ENCODE results near the gene MAPK9.

The MAPK9 gene

DNA sequence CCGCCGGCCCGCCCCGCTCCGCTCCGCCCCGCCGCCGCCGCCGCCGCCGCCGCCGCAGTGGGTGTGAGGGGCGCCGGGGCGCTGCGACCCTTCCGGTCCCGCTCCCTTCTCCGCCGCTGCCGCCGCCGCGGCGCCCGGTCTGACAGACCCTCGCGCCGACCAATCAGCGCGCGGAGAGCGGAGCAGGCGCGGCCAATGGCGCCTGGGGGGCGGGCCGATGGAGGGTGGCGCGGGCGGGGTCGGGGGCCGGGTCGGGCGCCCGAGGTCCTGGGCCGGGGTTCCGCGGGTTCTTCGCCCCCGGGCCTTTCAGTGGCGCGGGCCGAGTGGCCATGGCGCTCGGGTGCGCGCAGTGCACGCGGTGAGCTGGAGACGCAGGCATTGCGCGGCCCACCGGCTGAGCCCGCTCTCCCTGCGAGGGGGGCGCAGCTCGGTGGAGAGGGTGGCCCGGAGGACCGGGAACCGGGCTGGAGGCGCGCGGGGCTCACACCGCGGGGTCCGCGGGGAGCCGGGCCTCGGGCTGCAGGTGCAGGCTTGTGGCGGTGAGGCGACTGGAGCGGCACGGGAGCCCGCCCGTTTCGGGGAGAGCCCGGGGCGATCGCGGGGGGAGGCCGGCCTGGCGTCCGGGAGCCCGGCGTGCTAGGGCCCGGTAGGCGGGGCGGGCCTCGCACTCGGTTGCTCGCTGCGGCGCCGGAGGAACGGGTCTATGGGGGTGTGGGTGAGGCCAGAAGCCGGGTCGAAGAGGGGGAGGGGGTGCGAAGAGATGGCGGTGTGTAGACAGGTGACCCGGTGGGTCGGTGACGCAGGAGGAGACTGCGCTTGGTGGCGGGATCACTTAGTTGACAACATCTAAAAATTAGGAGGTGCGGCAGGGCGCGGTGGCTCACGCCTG is at the start of gene MAPK9:
MAPK9 (minus strand) TSS at position 141 of the 889 bp plus-strand sequence. CDS start 11,522 bp downstream, outside the sequence.
- H3K4me1 Mint-ChIP-seq, result peaks cover 36% of the 10 kb centered on the region
- no peaks in the 10 kb centered on the region for H3K27me3 Mint-ChIP-seq
- peak; percentile 71 for ATAC-seq (ENCODE audit: low read depth)
- peak within 1 kb of the TSS; percentile 99 for H3K27ac Mint-ChIP-seq
- H3K9me3 Mint-ChIP-seq, result no peaks in the 10 kb centered on the region
- DNase-seq (ENCODE audit: low spot score in 2 of 2), result peak; percentile 80 to 84
- peaks cover 2% of the 10 kb centered on the region for H3K36me3 Mint-ChIP-seq
- peak within 1 kb of the TSS; percentile 97 for H3K4me3 Mint-ChIP-seq

DNA sequence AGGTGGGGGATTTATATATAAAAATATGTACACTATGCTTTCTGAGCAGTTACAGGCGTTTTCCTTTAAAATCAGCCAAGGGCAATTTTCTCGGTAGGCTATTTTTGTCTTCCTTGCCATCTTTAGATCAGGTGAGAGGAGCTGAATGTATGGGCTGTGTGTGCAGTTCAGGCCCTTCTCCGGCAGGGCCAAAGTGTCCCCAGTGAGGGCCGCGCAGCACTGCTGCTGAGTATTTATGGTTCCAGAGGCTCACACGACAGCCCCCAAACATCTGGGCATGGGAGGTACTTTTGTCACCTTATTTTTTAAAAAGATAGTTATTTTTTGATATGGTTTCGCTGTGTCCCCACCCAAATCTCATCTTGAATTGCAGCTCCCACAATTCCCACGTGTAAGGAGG is 49.7 kb upstream of the MAPK9 start:
- ATAC-seq (ENCODE audit: low read depth) (no peak), DNase-seq (ENCODE audit: low spot score in 2 of 2) (no peak)
- Mint-ChIP-seq H3K4me1 (peaks cover 3% of the 10 kb centered on the region), H3K9me3 (no peaks in the 10 kb centered on the region), H3K27me3 (peaks cover 15% of the 10 kb centered on the region), H3K27ac (no peak overlapping the region), H3K36me3 (no peaks in the 10 kb centered on the region), H3K4me3 (no peak overlapping the region)

DNA sequence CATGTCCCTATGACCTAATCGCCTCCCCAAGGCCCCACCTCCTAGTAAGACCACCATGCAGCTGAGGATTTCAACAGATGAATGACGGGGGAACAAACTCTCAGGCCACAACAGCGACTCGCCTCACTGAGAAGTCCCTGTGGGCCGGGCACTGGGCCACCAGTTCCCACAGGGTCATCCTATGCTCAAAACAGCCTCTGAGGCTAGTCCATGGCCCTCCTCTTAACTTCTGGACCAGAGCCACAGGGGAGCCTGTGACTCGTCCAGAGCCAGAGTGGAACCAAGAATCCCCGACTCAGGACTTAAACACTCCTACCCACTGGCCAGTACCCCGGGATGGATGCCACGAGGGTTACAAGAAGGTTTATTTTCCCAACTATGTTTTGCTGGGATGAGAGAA is 49.0 kb upstream of the MAPK9 start:
- H3K27ac Mint-ChIP-seq, result no peak overlapping the region
- H3K9me3 Mint-ChIP-seq, result no peaks in the 10 kb centered on the region
- ATAC-seq (ENCODE audit: low read depth) (no peak), DNase-seq (ENCODE audit: low spot score in 2 of 2) (no peak)
- H3K36me3 Mint-ChIP-seq, result no peaks in the 10 kb centered on the region
- peaks cover 3% of the 10 kb centered on the region for H3K4me1 Mint-ChIP-seq
- no peak overlapping the region for H3K4me3 Mint-ChIP-seq
- peaks cover 11% of the 10 kb centered on the region for H3K27me3 Mint-ChIP-seq

DNA sequence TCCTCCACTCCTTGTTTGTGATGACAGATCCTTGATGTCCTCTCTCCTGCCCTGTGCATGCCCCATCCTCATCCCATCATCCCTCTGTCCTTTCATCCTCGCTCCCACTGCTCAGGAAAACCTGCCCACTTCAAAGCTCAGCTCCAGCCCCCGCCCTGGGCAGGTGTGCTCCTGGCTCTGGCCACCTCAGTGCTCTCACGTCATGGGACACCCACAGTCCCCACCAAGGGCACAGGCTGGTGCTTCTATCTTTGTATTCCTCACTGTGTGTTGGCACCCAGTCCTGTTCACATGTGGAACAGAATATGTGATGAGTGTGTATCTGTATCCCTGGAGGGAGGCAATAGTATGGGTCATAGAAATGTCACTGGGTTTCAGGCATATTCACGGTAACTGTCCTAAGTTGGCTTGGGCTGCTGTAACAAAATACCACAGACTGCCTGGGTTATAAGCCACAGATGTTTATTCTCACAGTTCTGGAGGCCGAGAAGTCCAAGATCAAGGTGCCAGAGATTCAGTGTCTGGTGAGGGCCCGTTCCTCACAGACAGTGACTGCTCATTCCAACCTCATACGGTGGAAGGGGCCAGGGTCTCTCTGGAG is 47.8 kb upstream of the MAPK9 start:
- H3K27me3 Mint-ChIP-seq, result peaks cover 11% of the 10 kb centered on the region
- no peaks in the 10 kb centered on the region for H3K36me3 Mint-ChIP-seq
- no peak for ATAC-seq (ENCODE audit: low read depth)
- DNase-seq (ENCODE audit: low spot score in 2 of 2), result no peak
- no peaks in the 10 kb centered on the region for H3K9me3 Mint-ChIP-seq
- no peak overlapping the region for H3K4me3 Mint-ChIP-seq
- peaks cover 3% of the 10 kb centered on the region for H3K4me1 Mint-ChIP-seq
- H3K27ac Mint-ChIP-seq, result no peak overlapping the region

DNA sequence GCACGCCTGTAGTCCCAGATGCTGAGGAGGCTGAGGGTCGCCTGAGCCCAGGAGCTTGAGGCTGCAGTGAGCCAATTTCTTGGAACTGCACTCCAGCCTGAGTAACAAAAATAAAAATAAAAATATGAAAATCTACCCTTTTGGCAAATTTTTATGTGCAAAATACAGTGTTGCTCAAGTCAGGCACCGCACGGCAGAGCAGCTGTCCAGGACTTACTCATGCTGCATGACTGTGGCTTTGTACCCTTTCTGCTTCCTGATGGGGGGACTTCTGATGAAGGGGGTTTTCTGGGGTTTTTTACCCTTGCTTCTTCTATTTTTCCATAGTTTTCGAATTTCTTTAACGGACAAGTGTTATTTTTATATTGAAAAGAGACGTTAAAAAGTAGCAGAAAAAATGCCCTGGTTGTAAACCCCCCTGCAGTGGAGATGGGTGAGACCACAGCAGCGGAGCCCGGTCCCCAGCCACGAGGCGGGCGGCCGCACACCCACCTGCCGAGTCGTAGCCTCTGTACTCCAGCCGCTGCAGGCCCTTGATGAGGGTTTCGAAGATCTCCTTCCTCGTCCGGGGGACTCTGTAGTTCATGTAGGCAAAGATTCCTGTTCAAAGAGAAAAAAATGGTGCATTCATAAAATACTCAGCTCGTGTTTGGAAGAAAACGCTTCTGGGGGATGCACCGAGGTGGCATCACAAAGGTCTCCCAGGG is 46.3 kb upstream of the MAPK9 start:
- DNase-seq (ENCODE audit: low spot score in 2 of 2) (no peak), ATAC-seq (ENCODE audit: low read depth) (no peak)
- H3K36me3 Mint-ChIP-seq, result no peaks in the 10 kb centered on the region

DNA sequence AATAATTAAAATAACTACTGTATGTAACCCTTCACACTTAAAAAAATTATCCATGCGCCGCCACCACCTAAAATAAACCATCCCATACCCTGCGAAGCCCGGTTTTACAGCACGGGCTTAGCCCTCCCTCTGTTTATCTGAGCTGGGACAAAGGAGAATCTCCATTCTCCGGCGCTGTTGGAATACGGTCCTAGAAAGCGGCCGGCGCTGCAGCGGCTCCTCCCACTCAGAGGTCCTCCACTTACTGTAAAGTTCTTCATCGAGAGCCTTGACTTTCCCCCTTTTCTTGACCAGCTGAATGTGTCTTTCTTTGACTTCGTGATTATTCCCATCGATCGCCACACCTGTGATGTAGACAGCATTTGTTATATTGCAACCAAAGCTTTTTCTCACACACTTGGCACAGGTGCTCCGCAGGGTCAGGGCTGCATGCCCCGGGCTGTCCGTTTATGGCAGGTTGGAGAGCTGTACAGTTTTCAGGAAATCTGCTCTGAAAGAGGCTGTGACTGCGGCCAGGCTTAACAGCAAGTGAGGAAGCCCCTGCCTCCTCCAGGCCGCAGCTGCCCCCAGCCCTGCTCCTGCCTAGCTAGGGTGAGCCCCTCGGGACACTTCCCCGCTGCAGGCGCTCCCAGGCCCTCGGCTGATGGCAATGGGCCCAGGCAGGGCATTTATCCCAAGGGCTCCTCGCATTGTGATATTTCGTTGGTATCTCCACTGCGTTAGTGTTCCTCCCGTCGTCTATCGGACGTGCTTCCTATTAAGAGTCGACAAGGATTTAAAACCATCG is 44.5 kb upstream of the MAPK9 start:
- no peak overlapping the region for H3K27ac Mint-ChIP-seq
- no peaks in the 10 kb centered on the region for H3K36me3 Mint-ChIP-seq
- peaks cover 3% of the 10 kb centered on the region for H3K4me1 Mint-ChIP-seq
- no peak for DNase-seq (ENCODE audit: low spot score in 2 of 2)
- ATAC-seq (ENCODE audit: low read depth), result no peak
- H3K9me3 Mint-ChIP-seq, result no peaks in the 10 kb centered on the region
- H3K4me3 Mint-ChIP-seq, result no peak overlapping the region
- H3K27me3 Mint-ChIP-seq, result peaks cover 15% of the 10 kb centered on the region

More for the DNA sequence above, 46.3 kb upstream of the MAPK9 start:
- Mint-ChIP-seq H3K27ac (no peak overlapping the region), H3K4me3 (no peak overlapping the region), H3K4me1 (peaks cover 3% of the 10 kb centered on the region), H3K9me3 (no peaks in the 10 kb centered on the region), H3K27me3 (peaks cover 14% of the 10 kb centered on the region)

DNA sequence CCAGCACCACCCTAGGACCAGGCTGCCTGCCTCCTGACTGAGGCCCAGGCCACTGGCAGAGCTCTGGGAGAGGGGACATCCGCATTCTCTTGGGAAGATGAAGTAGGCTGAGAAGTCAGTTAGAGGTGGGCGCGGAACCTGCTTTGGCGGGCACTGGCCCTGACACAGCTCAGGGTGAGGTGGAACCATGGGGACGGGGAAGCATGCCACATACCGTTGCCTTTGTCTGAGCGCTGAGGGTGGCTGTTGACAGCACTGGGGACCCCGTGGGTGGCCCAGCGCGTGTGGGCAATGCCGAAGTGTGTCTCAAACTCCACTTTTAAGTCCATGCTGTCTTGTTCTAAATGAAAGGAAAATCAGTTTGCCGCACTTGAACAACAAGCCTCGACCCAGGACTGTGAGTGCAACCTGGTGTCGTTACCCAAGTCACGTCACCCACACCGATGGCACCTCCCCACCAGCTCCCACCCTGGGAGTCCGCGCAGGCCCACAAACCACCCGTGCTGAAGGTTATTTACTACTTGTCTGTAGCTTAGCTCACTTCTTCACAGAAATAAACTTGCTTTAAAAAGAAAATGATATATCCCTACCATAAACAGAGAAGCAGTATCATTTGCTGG is 43.8 kb upstream of the MAPK9 start:
- peaks cover 3% of the 10 kb centered on the region for H3K4me1 Mint-ChIP-seq
- peaks cover 15% of the 10 kb centered on the region for H3K27me3 Mint-ChIP-seq
- DNase-seq (ENCODE audit: low spot score in 2 of 2) (no peak), ATAC-seq (ENCODE audit: low read depth) (no peak)
- H3K27ac Mint-ChIP-seq, result no peak overlapping the region
- no peak overlapping the region for H3K4me3 Mint-ChIP-seq
- H3K9me3 Mint-ChIP-seq, result no peaks in the 10 kb centered on the region
- H3K36me3 Mint-ChIP-seq, result no peaks in the 10 kb centered on the region

DNA sequence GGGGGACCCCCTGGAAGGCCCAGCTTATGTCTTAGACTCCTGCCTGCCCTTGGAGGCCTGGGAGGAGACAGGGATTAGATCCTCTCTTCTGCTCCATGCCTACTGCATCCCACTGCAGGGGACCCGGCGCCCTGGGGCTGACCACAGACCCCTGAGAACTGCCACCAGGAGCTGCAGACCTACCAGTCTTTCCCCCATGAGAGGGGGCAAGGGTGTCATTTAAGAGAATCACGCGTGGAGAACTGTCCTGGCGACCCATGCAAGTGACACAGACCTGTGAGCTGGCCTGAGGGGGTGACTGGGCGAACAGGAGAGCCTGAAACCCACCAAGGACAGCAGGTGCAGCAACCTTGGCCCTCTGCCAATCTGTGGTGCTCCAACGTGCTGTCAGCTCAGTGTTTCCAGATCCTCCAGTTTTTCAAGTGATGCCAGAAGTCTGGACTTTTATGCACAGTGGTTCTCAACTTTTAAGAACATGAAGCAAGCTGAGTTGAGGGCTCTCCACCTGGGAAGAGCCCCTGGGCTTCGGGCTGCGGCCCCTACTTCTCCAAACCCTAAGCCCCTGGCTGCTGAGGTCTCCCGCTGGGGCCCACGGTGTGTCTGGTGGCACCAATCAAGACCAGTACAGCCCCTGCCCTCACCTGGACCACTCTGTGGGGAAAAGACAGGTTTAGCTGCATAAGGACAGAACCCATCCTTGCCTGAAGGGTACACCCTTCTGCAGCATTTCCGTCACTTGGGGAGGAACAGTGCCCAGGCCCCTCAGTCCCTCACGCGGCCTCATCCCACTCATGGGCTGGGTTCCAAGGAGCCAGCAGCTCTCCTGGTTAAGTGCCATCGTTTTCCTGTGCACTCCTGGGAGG is 43.1 kb upstream of the MAPK9 start:
- ATAC-seq (ENCODE audit: low read depth), result no peak
- Mint-ChIP-seq H3K27me3 (peaks cover 15% of the 10 kb centered on the region), H3K27ac (no peak overlapping the region), H3K9me3 (no peaks in the 10 kb centered on the region), H3K4me3 (no peak overlapping the region), H3K36me3 (no peaks in the 10 kb centered on the region), H3K4me1 (peaks cover 5% of the 10 kb centered on the region)
- no peak for DNase-seq (ENCODE audit: low spot score in 2 of 2)

DNA sequence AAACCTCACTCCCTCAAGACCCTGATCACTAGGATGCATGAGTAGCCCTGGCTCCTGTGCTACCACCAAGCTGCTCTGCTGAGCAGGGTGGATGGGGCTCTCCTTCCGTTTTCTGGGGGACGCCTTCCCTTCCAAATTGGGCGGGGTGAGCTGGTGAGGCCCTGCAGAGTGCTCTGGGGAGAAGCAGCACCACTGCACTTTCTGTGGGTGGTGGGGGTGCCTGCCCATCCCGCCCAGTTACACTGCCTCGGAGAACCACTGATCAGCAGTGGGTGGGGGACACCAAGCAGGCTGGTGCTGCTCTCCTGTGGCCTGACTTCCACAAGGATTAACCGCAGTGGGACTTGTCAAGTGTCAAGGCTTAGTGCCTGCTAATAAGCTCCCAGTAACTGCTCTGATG is 42.3 kb upstream of the MAPK9 start:
- peaks cover 11% of the 10 kb centered on the region for H3K27me3 Mint-ChIP-seq

DNA sequence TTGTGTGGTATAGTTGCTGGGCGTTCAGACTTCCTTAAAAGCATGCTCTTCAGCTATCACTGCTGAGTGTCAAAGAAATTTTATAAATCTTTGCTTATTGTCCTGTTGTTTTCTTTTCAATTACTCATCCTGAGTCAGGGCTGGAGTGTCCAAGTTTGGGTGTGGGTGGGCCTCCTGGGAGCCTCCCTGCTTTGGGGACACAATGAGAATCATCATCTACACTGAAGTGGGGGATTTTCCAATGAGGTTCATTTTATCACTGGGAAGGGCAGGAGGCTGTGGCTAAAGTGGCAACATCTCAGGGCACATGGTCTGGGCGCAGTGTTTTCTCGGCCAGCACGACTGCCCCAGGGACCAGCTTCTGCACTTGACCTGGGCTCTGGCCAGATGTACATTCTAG is 41.8 kb upstream of the MAPK9 start:
- H3K27me3 Mint-ChIP-seq, result peaks cover 11% of the 10 kb centered on the region
- no peak for ATAC-seq (ENCODE audit: low read depth)
- H3K4me3 Mint-ChIP-seq, result no peak overlapping the region
- H3K9me3 Mint-ChIP-seq, result no peaks in the 10 kb centered on the region
- H3K27ac Mint-ChIP-seq, result no peak overlapping the region
- DNase-seq (ENCODE audit: low spot score in 2 of 2), result no peak
- H3K4me1 Mint-ChIP-seq, result peaks cover 4% of the 10 kb centered on the region
- no peaks in the 10 kb centered on the region for H3K36me3 Mint-ChIP-seq

More for the DNA sequence above, 42.3 kb upstream of the MAPK9 start:
- no peaks in the 10 kb centered on the region for H3K36me3 Mint-ChIP-seq
- H3K4me1 Mint-ChIP-seq, result peaks cover 2% of the 10 kb centered on the region
- ATAC-seq (ENCODE audit: low read depth) (no peak), DNase-seq (ENCODE audit: low spot score in 2 of 2) (no peak)
- H3K27ac Mint-ChIP-seq, result no peak overlapping the region
- H3K4me3 Mint-ChIP-seq, result no peak overlapping the region
- no peaks in the 10 kb centered on the region for H3K9me3 Mint-ChIP-seq

DNA sequence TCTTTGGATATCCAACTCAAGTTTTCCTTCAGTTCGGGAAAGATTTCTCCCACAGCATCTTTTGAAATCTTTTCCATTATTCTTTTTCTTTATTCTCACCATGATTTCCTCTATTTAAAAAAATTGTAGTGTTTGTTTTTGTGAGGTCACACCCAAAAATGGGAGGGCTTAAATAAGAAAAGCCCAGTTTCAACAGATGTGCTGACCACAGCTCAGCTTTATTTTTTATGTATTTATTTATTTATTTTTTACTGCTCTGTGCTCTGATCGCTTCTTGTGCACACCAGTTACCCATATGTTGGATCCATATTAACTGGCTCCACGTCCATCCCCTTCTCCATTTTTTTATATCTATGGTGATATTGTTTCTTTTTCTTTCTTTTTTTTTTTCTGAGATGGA is 41.0 kb upstream of the MAPK9 start:
- peaks cover 11% of the 10 kb centered on the region for H3K27me3 Mint-ChIP-seq
- no peak overlapping the region for H3K4me3 Mint-ChIP-seq
- H3K9me3 Mint-ChIP-seq, result no peaks in the 10 kb centered on the region
- DNase-seq (ENCODE audit: low spot score in 2 of 2) (no peak), ATAC-seq (ENCODE audit: low read depth) (no peak)
- H3K27ac Mint-ChIP-seq, result no peak overlapping the region
- H3K4me1 Mint-ChIP-seq, result peaks cover 7% of the 10 kb centered on the region
- H3K36me3 Mint-ChIP-seq, result no peaks in the 10 kb centered on the region

DNA sequence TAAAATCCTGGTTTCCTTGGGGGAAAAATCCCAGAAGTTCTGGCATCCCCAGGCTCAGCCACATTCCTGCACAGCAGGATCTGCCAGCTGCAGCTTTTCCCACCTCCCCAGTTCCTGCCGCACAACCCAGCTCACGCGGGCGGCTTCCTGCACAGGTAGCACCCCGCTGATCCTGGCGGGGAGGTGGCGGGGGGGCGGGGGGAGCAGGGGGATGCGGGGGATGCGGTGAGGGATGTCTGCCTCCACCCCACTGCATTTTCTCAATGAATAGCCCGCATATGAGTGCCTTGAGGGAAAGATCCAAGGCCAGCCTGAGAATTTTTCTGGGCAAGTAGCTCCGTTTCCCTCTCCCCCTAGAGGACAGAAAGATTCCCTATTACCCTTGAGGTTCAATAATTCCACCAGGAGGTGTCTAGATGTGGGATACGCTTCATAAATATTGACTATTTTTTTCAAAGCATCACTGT is 40.2 kb upstream of the MAPK9 start:
- H3K4me3 Mint-ChIP-seq, result no peak overlapping the region
- H3K36me3 Mint-ChIP-seq, result no peaks in the 10 kb centered on the region
- DNase-seq (ENCODE audit: low spot score in 2 of 2), result no peak
- H3K27ac Mint-ChIP-seq, result no peak overlapping the region
- no peaks in the 10 kb centered on the region for H3K9me3 Mint-ChIP-seq
- peaks cover 7% of the 10 kb centered on the region for H3K4me1 Mint-ChIP-seq
- peaks cover 9% of the 10 kb centered on the region for H3K27me3 Mint-ChIP-seq
- ATAC-seq (ENCODE audit: low read depth), result no peak

DNA sequence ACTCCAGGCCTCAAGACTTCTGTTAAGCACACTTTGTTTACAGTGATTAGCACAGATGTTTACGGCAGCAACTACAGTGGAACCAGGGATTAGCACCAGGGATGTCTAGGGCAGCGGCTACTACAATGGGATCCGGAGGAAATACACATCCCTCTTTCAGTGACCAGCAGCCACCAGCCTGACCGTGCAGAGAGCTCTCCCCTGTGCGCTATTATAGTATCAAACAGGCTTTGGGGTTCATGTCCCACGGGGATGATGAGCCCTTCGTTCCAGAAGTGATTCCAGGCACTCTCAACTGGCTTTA is 39.7 kb upstream of the MAPK9 start:
- Mint-ChIP-seq H3K36me3 (no peaks in the 10 kb centered on the region), H3K4me3 (no peak overlapping the region), H3K27ac (no peak overlapping the region), H3K27me3 (peaks cover 9% of the 10 kb centered on the region), H3K4me1 (peaks cover 7% of the 10 kb centered on the region), H3K9me3 (no peaks in the 10 kb centered on the region)
- DNase-seq (ENCODE audit: low spot score in 2 of 2), result no peak
- no peak for ATAC-seq (ENCODE audit: low read depth)
